Measurements from ENCODE around the gene RAB10.

DNA sequence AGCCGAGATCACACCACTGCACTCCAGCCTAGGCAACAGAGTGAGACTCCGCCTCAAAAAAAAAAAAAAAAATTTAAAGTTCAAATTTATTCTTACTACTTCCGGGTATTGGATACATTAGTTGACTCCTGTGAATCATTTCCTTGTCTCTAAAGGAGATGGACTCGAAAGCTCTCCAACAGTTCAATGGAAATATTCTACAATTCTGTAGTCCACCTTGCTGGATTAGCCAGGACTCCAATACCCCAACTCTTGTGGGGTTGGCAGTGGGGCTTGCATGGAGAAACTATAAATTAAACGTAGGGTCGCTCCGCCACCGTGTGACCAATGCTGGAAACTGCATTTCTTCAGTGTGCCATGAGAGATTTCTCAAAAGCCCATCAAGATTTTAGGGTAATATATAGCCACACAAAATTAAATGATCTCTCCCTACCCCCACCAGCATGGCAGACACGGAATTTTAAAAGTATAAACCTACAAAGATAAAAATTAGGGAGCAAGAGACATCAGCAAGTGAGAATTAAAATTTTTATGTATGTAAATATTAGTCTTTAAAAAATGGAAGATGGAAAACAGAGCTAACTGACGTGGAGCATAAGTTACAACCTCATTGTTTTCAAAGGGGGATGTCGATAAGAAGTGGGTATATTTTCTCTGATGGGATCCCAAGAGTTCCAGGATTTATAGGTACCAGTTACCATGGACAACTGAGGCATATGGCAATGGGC lies 111.2 kb downstream of the RAB10 start:
- TF ChIP-seq, protein P1, sequence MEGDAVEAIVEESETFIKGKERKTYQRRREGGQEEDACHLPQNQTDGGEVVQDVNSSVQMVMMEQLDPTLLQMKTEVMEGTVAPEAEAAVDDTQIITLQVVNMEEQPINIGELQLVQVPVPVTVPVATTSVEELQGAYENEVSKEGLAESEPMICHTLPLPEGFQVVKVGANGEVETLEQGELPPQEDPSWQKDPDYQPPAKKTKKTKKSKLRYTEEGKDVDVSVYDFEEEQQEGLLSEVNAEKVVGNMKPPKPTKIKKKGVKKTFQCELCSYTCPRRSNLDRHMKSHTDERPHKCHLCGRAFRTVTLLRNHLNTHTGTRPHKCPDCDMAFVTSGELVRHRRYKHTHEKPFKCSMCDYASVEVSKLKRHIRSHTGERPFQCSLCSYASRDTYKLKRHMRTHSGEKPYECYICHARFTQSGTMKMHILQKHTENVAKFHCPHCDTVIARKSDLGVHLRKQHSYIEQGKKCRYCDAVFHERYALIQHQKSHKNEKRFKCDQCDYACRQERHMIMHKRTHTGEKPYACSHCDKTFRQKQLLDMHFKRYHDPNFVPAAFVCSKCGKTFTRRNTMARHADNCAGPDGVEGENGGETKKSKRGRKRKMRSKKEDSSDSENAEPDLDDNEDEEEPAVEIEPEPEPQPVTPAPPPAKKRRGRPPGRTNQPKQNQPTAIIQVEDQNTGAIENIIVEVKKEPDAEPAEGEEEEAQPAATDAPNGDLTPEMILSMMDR (IDR thresholded peaks at IDR 0.05): peak; percentile 20 to 81 (median 78)
- TF ChIP-seq POLR2A (IDR thresholded peaks at IDR 0.05): no peak

Data from prostate gland (tissue), 2 donors.